Measurements from ENCODE around the gene POLN. TPM values are rescaled to one million over a fixed set of nuclear protein-coding genes. Genes with fewer than 3 reads are reported as not detected.

The POLN gene
- total RNA-seq, 2 experiments from 2014 or later, result 4.0 to 4.4 TPM

DNA sequence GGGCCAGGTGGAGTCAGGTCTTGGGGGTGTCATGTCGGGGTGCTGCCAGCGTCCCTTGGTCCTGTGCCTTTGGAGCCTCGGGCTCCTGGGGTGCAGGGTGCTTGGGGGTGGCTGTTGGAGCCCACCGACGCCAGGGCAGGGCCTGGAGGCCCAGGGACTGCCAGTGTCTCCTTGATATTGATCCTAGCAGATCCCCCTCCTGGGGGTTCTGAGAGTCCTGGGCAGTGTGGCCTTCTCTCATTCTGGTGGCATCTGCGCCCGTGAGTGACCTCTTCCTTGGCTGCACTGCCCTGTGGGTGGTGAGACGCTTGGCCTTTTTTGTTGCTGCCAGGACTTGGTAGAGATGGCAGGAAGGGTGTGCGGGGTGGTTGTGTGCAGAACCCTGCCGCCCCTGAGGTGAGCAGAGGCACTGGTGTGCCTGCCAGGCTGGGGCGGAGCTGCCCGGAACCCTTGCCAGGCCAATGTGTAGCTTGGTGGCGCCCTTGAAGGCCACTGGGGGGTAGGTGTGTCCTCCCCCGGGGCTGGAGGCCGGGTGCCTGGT, 175.8 kb downstream of the POLN start:
- no peak for DNase-seq (ENCODE audit: low spot score)
- POLR2A ChIA-PET, result no interaction called here
- no peaks in the 10 kb centered on the region for H4K20me1 ChIP-seq (ENCODE audit: insufficient read depth, low read length)
- no peaks in the 10 kb centered on the region for H3K9me3 ChIP-seq (ENCODE audit: low read length)
- no peaks in the 10 kb centered on the region for H3K4me1 ChIP-seq (ENCODE audit: insufficient read depth, low read length, poor library complexity, severe bottlenecking)
- intact Hi-C loops (cut with micrococcal nuclease; ENCODE audit: unreplicated experiment), result no loop called here
- TF ChIP-seq EZH2phosphoT487 (IDR thresholded peaks at IDR 0.05; ENCODE audit: borderline replicate concordance, low read depth, low read length), result no peak
- TF ChIP-seq, protein P1, sequence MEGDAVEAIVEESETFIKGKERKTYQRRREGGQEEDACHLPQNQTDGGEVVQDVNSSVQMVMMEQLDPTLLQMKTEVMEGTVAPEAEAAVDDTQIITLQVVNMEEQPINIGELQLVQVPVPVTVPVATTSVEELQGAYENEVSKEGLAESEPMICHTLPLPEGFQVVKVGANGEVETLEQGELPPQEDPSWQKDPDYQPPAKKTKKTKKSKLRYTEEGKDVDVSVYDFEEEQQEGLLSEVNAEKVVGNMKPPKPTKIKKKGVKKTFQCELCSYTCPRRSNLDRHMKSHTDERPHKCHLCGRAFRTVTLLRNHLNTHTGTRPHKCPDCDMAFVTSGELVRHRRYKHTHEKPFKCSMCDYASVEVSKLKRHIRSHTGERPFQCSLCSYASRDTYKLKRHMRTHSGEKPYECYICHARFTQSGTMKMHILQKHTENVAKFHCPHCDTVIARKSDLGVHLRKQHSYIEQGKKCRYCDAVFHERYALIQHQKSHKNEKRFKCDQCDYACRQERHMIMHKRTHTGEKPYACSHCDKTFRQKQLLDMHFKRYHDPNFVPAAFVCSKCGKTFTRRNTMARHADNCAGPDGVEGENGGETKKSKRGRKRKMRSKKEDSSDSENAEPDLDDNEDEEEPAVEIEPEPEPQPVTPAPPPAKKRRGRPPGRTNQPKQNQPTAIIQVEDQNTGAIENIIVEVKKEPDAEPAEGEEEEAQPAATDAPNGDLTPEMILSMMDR (conservative IDR thresholded peaks at IDR 0.05; ENCODE audit: low read length), result no peak
- no peaks in the 10 kb centered on the region for H3K9me2 ChIP-seq (ENCODE audit: insufficient read depth, low read length)
- no peaks in the 10 kb centered on the region for H3K36me3 ChIP-seq (ENCODE audit: insufficient read depth, low read length)
- no peak overlapping the region for H2AFZ ChIP-seq (ENCODE audit: low read length)
- H3K79me2 ChIP-seq (ENCODE audit: insufficient read depth, low read depth, low read length), result no peaks in the 10 kb centered on the region
- H3K27ac ChIP-seq (ENCODE audit: low read depth, low read length, poor library complexity, severe bottlenecking), result no peak overlapping the region
- CTCF ChIA-PET (ENCODE audit: unreplicated experiment), result no interaction called here
- no peak overlapping the region for H3K4me3 ChIP-seq (ENCODE audit: low read depth, low read length, poor library complexity, severe bottlenecking)
- no peak overlapping the region for H3K4me2 ChIP-seq (ENCODE audit: low read length)
- no TSS peak for BruUV-seq (replicated peaks)

GRCh38 chr4:2065106-2065930, 176.6 kb downstream of the POLN start:
- TF ChIP-seq, protein P1 (conservative IDR thresholded peaks at IDR 0.05; ENCODE audit: low read length), result no peak
- TF ChIP-seq EZH2phosphoT487 (IDR thresholded peaks at IDR 0.05; ENCODE audit: borderline replicate concordance, low read depth, low read length), result no peak
- Histone ChIP-seq H3K36me3 (ENCODE audit: insufficient read depth, low read length) (no peaks in the 10 kb centered on the region), H3K9me2 (ENCODE audit: insufficient read depth, low read length) (no peaks in the 10 kb centered on the region), H4K20me1 (ENCODE audit: insufficient read depth, low read length) (no peaks in the 10 kb centered on the region), H3K79me2 (ENCODE audit: insufficient read depth, low read depth, low read length) (no peaks in the 10 kb centered on the region), H3K4me2 (ENCODE audit: low read length) (no peak overlapping the region), H3K27ac (ENCODE audit: low read depth, low read length, poor library complexity, severe bottlenecking) (no peak overlapping the region), H3K4me3 (ENCODE audit: low read depth, low read length, poor library complexity, severe bottlenecking) (no peak overlapping the region), H3K4me1 (ENCODE audit: insufficient read depth, low read length, poor library complexity, severe bottlenecking) (no peaks in the 10 kb centered on the region), H2AFZ (ENCODE audit: low read length) (no peak overlapping the region), H3K9me3 (ENCODE audit: low read length) (no peaks in the 10 kb centered on the region)
- CTCF ChIA-PET (ENCODE audit: unreplicated experiment), result no interaction called here
- POLR2A ChIA-PET, result no interaction called here
- BruUV-seq (replicated peaks), result no TSS peak
- no peak for DNase-seq (ENCODE audit: low spot score)
- intact Hi-C loops (cut with micrococcal nuclease; ENCODE audit: unreplicated experiment), result no loop called here

All from OCI-LY7 (cell line).